K562 (cell line): ENCODE results near the gene BCL2L13. TPM values are rescaled to one million over a fixed set of nuclear protein-coding genes. Genes with fewer than 3 reads are reported as not detected.

Experiments
- ATAC-seq: fragments of 200-7000 bp; cut with Tn5 transposase; 3 replicates; pipeline ENCODE4 v1.9.1; 2020; ENCODE audit warnings: moderate library complexity
- BruUV-seq: library from RNA; stranded (reverse); fragments of 400-500 nt; replicated peaks from 2 replicates; lab custom pipeline; 2021; lab: Mats Ljungman, UMichigan
- CTCF ChIA-PET: fragments of 300-600 bp; formaldehyde crosslinking; extraction: SDS; loops from one replicate; lab custom pipeline; 2021; ENCODE audit warnings: low intra/inter-chr PET ratio; lab: Yijun Ruan, JAX
- POLR2A ChIA-PET: fragments of 300-600, 350-650 bp; sonication (Branson Sonifier 250); formaldehyde crosslinking; extraction: SDS; loops from one replicate; lab custom pipeline; 2021; ENCODE audit warnings: antibody characterized with exemption, inconsistent platforms; lab: Yijun Ruan, JAX
- DNase-seq, 4 experiments: peaks; one replicate each; pipeline versions ENCODE4 v3.0.0 to v3.0.0-alpha.2; 2011 to 2018; ENCODE audit warnings: low spot score in 3 of 4, mixed read lengths in 3 of 4; ENCODE audit errors: extremely low read depth in 1 of 4
- FAIRE-seq: peaks from 2 replicates; lab custom pipeline; 2011; peaks lifted over from hg19 to GRCh38; lab: Jason Lieb, UNC
- H2AFZ ChIP-seq: 2 replicates; pipeline ENCODE4 v1.6.0; 2011; ENCODE audit warnings: low read depth, low read length, control low read depth, inconsistent platforms
- H3K27ac ChIP-seq: fragments of 200-600 bp; 3 replicates; pipeline ENCODE4 v1.8.0; 2011; ENCODE audit warnings: low read depth, mild to moderate bottlenecking, control low read depth, inconsistent platforms, low read length, moderate library complexity, mixed read lengths; ENCODE audit errors: extremely low read depth
- H3K27me3 ChIP-seq, 2 experiments: fragments of 300-600 bp in 1 of 2; 2 replicates in 1 of 2; 3 replicates in 1 of 2; pipeline versions ENCODE4 v1.6.0 to v1.8.0; 2011; ENCODE audit warnings: inconsistent platforms in 2 of 2, low read length in 2 of 2, mild to moderate bottlenecking in 1 of 2, mixed read lengths in 1 of 2, moderate library complexity in 1 of 2; ENCODE audit not compliant: control insufficient read depth in 2 of 2, insufficient read depth in 2 of 2
- H3K36me3 ChIP-seq: fragments of 300-600 bp; 3 replicates; pipeline ENCODE4 v1.8.0; 2011; ENCODE audit warnings: mild to moderate bottlenecking, low read length, inconsistent platforms; ENCODE audit not compliant: control insufficient read depth, insufficient read depth
- H3K4me1 ChIP-seq, 2 experiments: fragments of 200-600 bp in 1 of 2; replicated peaks in 1 of 2; 2 replicates in 1 of 2; 3 replicates in 1 of 2; pipeline versions ENCODE4 v1.5.1 to v1.8.0; 2011; ENCODE audit warnings: inconsistent platforms in 2 of 2, low read length in 2 of 2, mild to moderate bottlenecking in 1 of 2, mixed read lengths in 1 of 2, moderate library complexity in 1 of 2; ENCODE audit not compliant: control insufficient read depth in 2 of 2, insufficient read depth in 2 of 2
- H3K4me2 ChIP-seq: 2 replicates; pipeline ENCODE4 v1.6.1; 2011; ENCODE audit warnings: low read length, control low read depth, inconsistent platforms, mixed read lengths; ENCODE audit not compliant: insufficient read depth
- H3K4me3 ChIP-seq: fragments of 200-600 bp; sonication (generic), shearing (Covaris generic); 2 replicates; pipeline ENCODE4 v1.5.1; 2016; ENCODE audit warnings: control low read depth, inconsistent platforms
- H3K79me2 ChIP-seq: fragments of 200-600 bp; 3 replicates; pipeline ENCODE4 v1.8.0; 2011; ENCODE audit warnings: low read length, inconsistent platforms; ENCODE audit not compliant: control insufficient read depth, insufficient read depth
- H3K9ac ChIP-seq, 2 experiments: 2 replicates each; pipeline versions ENCODE4 v1.6.0 to v1.6.1; 2011; ENCODE audit warnings: low read depth in 2 of 2, low read length in 2 of 2, control low read depth in 1 of 2, inconsistent platforms in 1 of 2, mild to moderate bottlenecking in 1 of 2, mixed read lengths in 1 of 2; ENCODE audit not compliant: insufficient read depth in 1 of 2
- H3K9me1 ChIP-seq: one replicate; pipeline ENCODE4 v1.6.0; 2011; ENCODE audit warnings: inconsistent platforms, mild to moderate bottlenecking, low read length, moderate library complexity; ENCODE audit not compliant: control insufficient read depth, insufficient read depth
- H3K9me3 ChIP-seq: replicated peaks from 2 replicates; pipeline ENCODE4 v1.5.1; 2011; ENCODE audit warnings: low read depth, low read length, inconsistent platforms; ENCODE audit not compliant: control insufficient read depth, insufficient read depth
- H4K20me1 ChIP-seq: replicated peaks from 2 replicates; pipeline ENCODE4 v1.6.1; 2011; ENCODE audit warnings: low read length, inconsistent platforms, mixed read lengths; ENCODE audit not compliant: control insufficient read depth, insufficient read depth
- CHD1 ChIP-seq: fragments of 200-600 bp; sonication (generic); IDR thresholded peaks from one replicate; pipeline ENCODE4 v1.6.1; 2012; ENCODE audit warnings: mild to moderate bottlenecking, moderate library complexity, low read length, inconsistent platforms
- HNRNPUL1 ChIP-seq: fragments of 200-400 bp; formaldehyde crosslinking; IDR thresholded peaks from 2 replicates; pipeline ENCODE4 v1.6.1; 2017; ENCODE audit warnings: low read length
- SLC30A9 ChIP-seq: fragments of 250-450 bp; sonication (Bioruptor Pico); IDR thresholded peaks from 2 replicates; pipeline ENCODE4 v1.8.0; 2022; ENCODE audit warnings: mild to moderate bottlenecking, moderate library complexity
- ZBTB7A ChIP-seq: IDR thresholded peaks from 2 replicates; pipeline ENCODE4 v1.6.1; 2011; ENCODE audit warnings: low read depth, mild to moderate bottlenecking, low read length, moderate library complexity, borderline replicate concordance; ENCODE audit not compliant: control insufficient read depth
- ZNF57 ChIP-seq: fragments of 450-650 bp; formaldehyde crosslinking; IDR thresholded peaks from 2 replicates; pipeline ENCODE4 v1.4.0; 2020; ENCODE audit warnings: mild to moderate bottlenecking, moderate library complexity
- WGBS: fragments of 100-300 bp; shearing (Covaris generic); methylation state at CpG from one replicate; pipeline ENCODE4 v1.1.6; 2016; ENCODE audit warnings: low coverage, mixed read lengths; ENCODE audit not compliant: insufficient coverage; ENCODE audit errors: missing lambda C conversion rate; 5-methylcytosine and 5-hydroxymethylcytosine counted together
- in situ Hi-C: fragments of 300-500 bp; cut with MboI; formaldehyde crosslinking; loops from 4 replicates; pipeline ENCODE4 v1.15.0; 2018; ENCODE audit warnings: inconsistent platforms, mixed read lengths
- intact Hi-C: fragments of 100-400 bp; cut with micrococcal nuclease; formaldehyde crosslinking; loops from 2 replicates; pipeline ENCODE4 v1.14.2; 2022
- microRNA-seq: library from miRNA; unstranded; fragments of <30 nt; microRNA quantifications from one replicate; pipeline ENCODE4, GENCODE V29; 2018; ENCODE audit warnings: borderline microRNAs expressed
- polyA plus RNA-seq, 8 experiments: library from polyadenylated mRNA; depleted of rRNA in 4 of 8; stranded (reverse) in 5 of 8; unstranded in 3 of 8; fragments of >200 nt; fragmentation: Nextera tagmentation in 2 of 8; fragmentation: Illumina TruSeq in 1 of 8; extraction: Ambion mirVana in 2 of 8; extraction: Trizol in 1 of 8; gene quantifications; 2 replicates each; pipeline versions ENCODE4 v1.2.1 to v1.2.3, GENCODE V29; 2011 to 2014; ENCODE audit warnings: inconsistent platforms in 1 of 8, missing spikeins in 1 of 8
- small RNA-seq: library from RNA; depleted of rRNA; stranded (forward); fragments of <200 nt; gene quantifications from one replicate; pipeline ENCODE3, GENCODE V24; 2014
- total RNA-seq, 7 experiments: library from RNA; depleted of rRNA in 6 of 7; stranded (reverse); fragments of >200 nt in 6 of 7; fragmentation: Illumina TruSeq in 2 of 7; extraction: Trizol in 2 of 7; gene quantifications; 2 replicates each; pipeline versions ENCODE4 v1.2.1 to v1.2.3, GENCODE V29; 2011 to 2021; ENCODE audit warnings: low replicate concordance in 1 of 7
- TF ChIP-seq, protein P1 (sequence below): sonication (generic); formaldehyde crosslinking; IDR thresholded peaks from 2 replicates; pipeline ENCODE4 v1.8.1; 2023; ENCODE audit warnings: mild to moderate bottlenecking, missing genetic modification reagents

BCL2L13 gene
- total and polyA plus RNA-seq, 9 of the 15 experiments (the other 6 are each of a cell fraction or from before 2014, with no cell fraction given): 41.5 to 63.4 (median 56.5) TPM

DNA sequence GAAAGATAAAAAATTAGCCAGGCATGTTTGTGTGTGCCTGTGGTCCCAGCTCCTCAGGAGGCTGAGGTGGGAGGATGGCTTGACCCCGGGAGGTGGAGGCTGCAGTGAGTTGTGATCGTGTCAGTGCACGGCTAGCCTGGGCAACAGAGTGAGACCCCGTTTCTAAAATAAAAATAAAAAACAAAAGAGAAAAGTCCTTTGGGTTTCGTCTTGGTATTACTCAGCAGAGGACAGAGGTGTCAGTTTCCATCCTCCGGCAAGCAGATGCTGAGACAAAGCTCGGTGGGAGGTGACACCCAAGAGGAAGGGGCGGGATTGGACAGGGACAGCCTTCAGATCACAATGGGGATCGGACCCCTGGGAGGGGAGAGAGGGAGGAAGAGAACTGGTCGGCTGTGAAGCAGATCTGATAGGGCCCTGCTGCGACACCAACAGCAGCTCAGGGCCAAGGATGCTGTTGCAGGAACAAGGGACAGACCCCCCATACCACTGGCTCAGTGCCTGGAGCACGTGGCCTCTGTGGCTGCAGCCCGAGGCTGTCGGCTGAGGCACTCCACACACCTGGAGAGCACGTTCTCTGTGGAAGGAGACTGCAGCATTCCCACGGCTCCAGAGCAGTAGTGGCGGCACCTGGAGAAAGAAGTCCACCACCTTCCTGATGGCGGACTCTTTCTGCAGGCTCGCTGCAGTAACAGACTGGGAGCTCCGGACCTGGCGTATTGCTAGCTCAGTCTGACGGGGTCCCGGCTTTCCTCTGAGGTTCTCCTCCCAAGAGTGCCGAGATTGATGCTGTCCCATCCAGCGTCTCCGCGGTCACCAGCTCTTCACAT is 140.9 kb downstream of the BCL2L13 start (continued):
- TF ChIP-seq ZNF57 (CRISPR knock-in tag): no peak

- H3K4me2 ChIP-seq: no peak overlapping the region
- intact Hi-C loops (no loop called here), in situ Hi-C loops (no loop called here)
Observed at GRCh38 chr22:17780116-17780740, 141.7 kb downstream of the BCL2L13 start.

More at GRCh38 chr22:17780116-17780740, 141.7 kb downstream of the BCL2L13 start:
- H3K36me3 ChIP-seq: no peaks in the 10 kb centered on the region
- CTCF ChIA-PET: no interaction called here
- 58% methylated on average over 17 of the region's 19 CpGs for WGBS
- no peaks in the 10 kb centered on the region for H4K20me1 ChIP-seq
- H3K79me2 ChIP-seq: no peaks in the 10 kb centered on the region
- peaks cover 14 to 63% of the 10 kb centered on the region in 2 experiments; a peak in 4 of 5 replicates for H3K4me1 ChIP-seq
- no peak overlapping the region for H3K4me3 ChIP-seq
- no peaks in the 10 kb centered on the region for H3K9me3 ChIP-seq
- peak overlapping the region in 1 of 2 experiments; percentile 5; a peak in 1 of 4 replicates for H3K9ac ChIP-seq
- peaks cover 3% of the 10 kb centered on the region for H3K9me1 ChIP-seq
- DNase-seq (no peak), ATAC-seq (no peak), FAIRE-seq (no peak)
- H3K27me3 ChIP-seq: no peaks in the 10 kb centered on the region; a peak in 1 of 5 replicates
- no TSS peak for BruUV-seq
- POLR2A ChIA-PET: interaction anchor here (0.6 to 2.0 kb wide), 3 partner anchors 10 to 108 kb away, joined by 3 to 11 read pairs (median 4); no protein-coding TSS in a partner anchor
- H3K27ac ChIP-seq: no peak overlapping the region
- TF ChIP-seq HNRNPUL1: no peak
- no peak for TF ChIP-seq SLC30A9 (CRISPR knock-in tag)
- 0 out of 2 replicates have a peak, but pooled peaks have one; percentile 17 for TF ChIP-seq ZBTB7A
- TF ChIP-seq, protein P1, sequence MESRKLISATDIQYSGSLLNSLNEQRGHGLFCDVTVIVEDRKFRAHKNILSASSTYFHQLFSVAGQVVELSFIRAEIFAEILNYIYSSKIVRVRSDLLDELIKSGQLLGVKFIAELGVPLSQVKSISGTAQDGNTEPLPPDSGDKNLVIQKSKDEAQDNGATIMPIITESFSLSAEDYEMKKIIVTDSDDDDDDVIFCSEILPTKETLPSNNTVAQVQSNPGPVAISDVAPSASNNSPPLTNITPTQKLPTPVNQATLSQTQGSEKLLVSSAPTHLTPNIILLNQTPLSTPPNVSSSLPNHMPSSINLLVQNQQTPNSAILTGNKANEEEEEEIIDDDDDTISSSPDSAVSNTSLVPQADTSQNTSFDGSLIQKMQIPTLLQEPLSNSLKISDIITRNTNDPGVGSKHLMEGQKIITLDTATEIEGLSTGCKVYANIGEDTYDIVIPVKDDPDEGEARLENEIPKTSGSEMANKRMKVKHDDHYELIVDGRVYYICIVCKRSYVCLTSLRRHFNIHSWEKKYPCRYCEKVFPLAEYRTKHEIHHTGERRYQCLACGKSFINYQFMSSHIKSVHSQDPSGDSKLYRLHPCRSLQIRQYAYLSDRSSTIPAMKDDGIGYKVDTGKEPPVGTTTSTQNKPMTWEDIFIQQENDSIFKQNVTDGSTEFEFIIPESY (CRISPR knock-in tag): 0 out of 2 replicates have a peak, but pooled peaks have one; percentile 7
- no peak for TF ChIP-seq CHD1
- TF ChIP-seq, all 486 proteins: peak for 2
- no peak overlapping the region for H2AFZ ChIP-seq

Small RNAs within 50 kb of the gene (microRNA-seq; reads per million reads assigned to microRNA genes)
- gene MIR3198-1: not detected

Small RNAs within 50 kb of the gene (small RNA-seq; reads per million reads assigned to genes)
- gene MIR3198-1: not detected

Other genes starting within 250 kb of the BCL2L13 start
- gene SLC25A18, start 75.3 kb upstream of the BCL2L13 start, total RNA-seq (2014; rRNA removed): not detected in 2 replicates
- not detected in 2 replicates for gene SLC25A18, start 75.3 kb upstream of the BCL2L13 start, total RNA-seq (2014; rRNA removed; fragmentation: Illumina TruSeq; extraction: Trizol)
- not detected in 2 replicates for gene SLC25A18, start 75.3 kb upstream of the BCL2L13 start, total RNA-seq (2015; rRNA removed; fragmentation: Illumina TruSeq; extraction: Trizol)
- not detected in 2 replicates for gene SLC25A18, start 75.3 kb upstream of the BCL2L13 start, total RNA-seq (2021)
- not detected in 2 replicates for gene SLC25A18, start 75.3 kb upstream of the BCL2L13 start, polyA plus RNA-seq (2011; rRNA removed)
- gene SLC25A18, start 75.3 kb upstream of the BCL2L13 start, polyA plus RNA-seq (2014; fragmentation: Illumina TruSeq; extraction: Trizol): not detected in 2 replicates
- gene SLC25A18, start 75.3 kb upstream of the BCL2L13 start, polyA plus RNA-seq (2014; fragmentation: Nextera tagmentation; extraction: Ambion mirVana): under 1 TPM in 1 of 2 experiments, not detected in 1; 0.04 TPM
- not detected in 2 replicates for gene SLC25A18, start 75.3 kb upstream of the BCL2L13 start, polyA plus RNA-seq (2014; rRNA removed)
- 127 and 151 TPM in 2 replicates for gene ATP6V1E1, start 10.0 kb upstream of the BCL2L13 start, total RNA-seq (2014; rRNA removed)
- gene ATP6V1E1, start 10.0 kb upstream of the BCL2L13 start, total RNA-seq (2014; rRNA removed; fragmentation: Illumina TruSeq; extraction: Trizol): 157 and 175 TPM in 2 replicates
- gene ATP6V1E1, start 10.0 kb upstream of the BCL2L13 start, total RNA-seq (2015; rRNA removed; fragmentation: Illumina TruSeq; extraction: Trizol): 175 and 184 TPM in 2 replicates
- gene ATP6V1E1, start 10.0 kb upstream of the BCL2L13 start, total RNA-seq (2021): 122 and 129 TPM in 2 replicates
- 187 and 192 TPM in 2 replicates for gene ATP6V1E1, start 10.0 kb upstream of the BCL2L13 start, polyA plus RNA-seq (2011; rRNA removed)
- gene ATP6V1E1, start 10.0 kb upstream of the BCL2L13 start, polyA plus RNA-seq (2014; fragmentation: Illumina TruSeq; extraction: Trizol): 197 and 230 TPM in 2 replicates
- 100 to 1,000 TPM; 179 to 249 TPM for gene ATP6V1E1, start 10.0 kb upstream of the BCL2L13 start, polyA plus RNA-seq (2014; fragmentation: Nextera tagmentation; extraction: Ambion mirVana)
- gene ATP6V1E1, start 10.0 kb upstream of the BCL2L13 start, polyA plus RNA-seq (2014; rRNA removed): 173 and 185 TPM in 2 replicates
- 165 and 212 TPM in 2 replicates for gene BID, start 135.7 kb downstream of the BCL2L13 start, total RNA-seq (2014; rRNA removed)
- 25.5 and 26.3 TPM in 2 replicates for gene BID, start 135.7 kb downstream of the BCL2L13 start, total RNA-seq (2014; rRNA removed; fragmentation: Illumina TruSeq; extraction: Trizol)
- 60.4 and 63.7 TPM in 2 replicates for gene BID, start 135.7 kb downstream of the BCL2L13 start, total RNA-seq (2015; rRNA removed; fragmentation: Illumina TruSeq; extraction: Trizol)
- gene BID, start 135.7 kb downstream of the BCL2L13 start, total RNA-seq (2021): 94.7 and 99.6 TPM in 2 replicates
- gene BID, start 135.7 kb downstream of the BCL2L13 start, polyA plus RNA-seq (2011; rRNA removed): 119 and 164 TPM in 2 replicates
- gene BID, start 135.7 kb downstream of the BCL2L13 start, polyA plus RNA-seq (2014; fragmentation: Illumina TruSeq; extraction: Trizol): 35.2 and 84.7 TPM in 2 replicates
- gene BID, start 135.7 kb downstream of the BCL2L13 start, polyA plus RNA-seq (2014; fragmentation: Nextera tagmentation; extraction: Ambion mirVana): 1 to 10 TPM; 5.2 to 8.9 TPM
- 208 and 209 TPM in 2 replicates for gene BID, start 135.7 kb downstream of the BCL2L13 start, polyA plus RNA-seq (2014; rRNA removed)